Measurements from ENCODE around the gene PNPLA7.
A peak's percentile ranks its signal among the peaks of the same experiment; 100 is the strongest.
"Not testable (repeated sequence)": the region's sequence is repeated elsewhere in the genome, so short reads cannot be mapped to it uniquely, and the experiment has no call there.

The PNPLA7 gene

GRCh38 chr9:137461316-137461662 lies 88.9 kb downstream of the PNPLA7 start:
- DNase-seq: no peak

- DNase-seq: no peak
Observed at GRCh38 chr9:137460363-137461315, 89.6 kb downstream of the PNPLA7 start.

- no peak for DNase-seq
Observed at GRCh38 chr9:137459601-137460362, 90.4 kb downstream of the PNPLA7 start.

- peak; percentile 92 for DNase-seq
Observed at GRCh38 chr9:137459152-137459600, 91.0 kb downstream of the PNPLA7 start, which contains the start of gene NSMF. Gene NSMF, minus strand, starts transcription at chr9:137459334. Its CDS starts 232 bp downstream, at chr9:137459102.

- peak; percentile 48 for DNase-seq
Observed at GRCh38 chr9:137458194-137459151, 91.7 kb downstream of the PNPLA7 start.

- DNase-seq: peak; percentile 39
Observed at GRCh38 chr9:137457406-137458193, 92.6 kb downstream of the PNPLA7 start.

GRCh38 chr9:137456864-137457405 lies 93.3 kb downstream of the PNPLA7 start:
- DNase-seq: no peak

- no peak for DNase-seq
Observed at GRCh38 chr9:137456061-137456863, 93.9 kb downstream of the PNPLA7 start.

GRCh38 chr9:137455359-137455991 lies 94.7 kb downstream of the PNPLA7 start:
- DNase-seq: no peak

- peak; percentile 65 for DNase-seq
Observed at GRCh38 chr9:137454597-137455358, 95.4 kb downstream of the PNPLA7 start.

GRCh38 chr9:137454145-137454596 lies 96.0 kb downstream of the PNPLA7 start:
- no peak for DNase-seq

GRCh38 chr9:137453643-137454081 lies 96.5 kb downstream of the PNPLA7 start:
- peak; percentile 64 for DNase-seq

GRCh38 chr9:137452761-137453642 lies 97.2 kb downstream of the PNPLA7 start:
- DNase-seq: peak; percentile 9

- no peak for DNase-seq
Observed at GRCh38 chr9:137452006-137452760, 98.0 kb downstream of the PNPLA7 start.

- DNase-seq: not testable (repeated sequence)
Observed at GRCh38 chr9:137451264-137452005, 98.8 kb downstream of the PNPLA7 start.
